Measurements from ENCODE around the gene PARD3B.

DNA sequence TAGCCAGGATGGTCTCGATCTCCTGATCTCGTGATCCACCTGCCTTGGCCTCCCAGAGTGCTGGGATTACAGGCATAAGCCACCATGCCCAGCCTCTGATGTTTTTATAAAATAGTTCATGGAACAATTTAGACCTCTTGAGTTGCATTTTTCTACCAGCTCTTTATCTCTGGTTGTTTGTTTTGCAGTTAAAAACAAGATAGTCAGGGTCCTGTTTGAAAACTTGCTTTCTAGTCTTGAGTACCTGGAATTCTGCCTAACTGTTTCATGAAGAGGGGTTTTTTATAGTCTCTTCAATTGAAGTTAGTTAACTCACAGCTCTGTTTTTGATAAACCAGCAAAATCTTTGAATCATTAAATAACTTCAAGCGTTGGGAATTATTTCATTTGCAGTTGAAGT lies 244.8 kb downstream of the PARD3B start:
- TF ChIP-seq, protein P1, sequence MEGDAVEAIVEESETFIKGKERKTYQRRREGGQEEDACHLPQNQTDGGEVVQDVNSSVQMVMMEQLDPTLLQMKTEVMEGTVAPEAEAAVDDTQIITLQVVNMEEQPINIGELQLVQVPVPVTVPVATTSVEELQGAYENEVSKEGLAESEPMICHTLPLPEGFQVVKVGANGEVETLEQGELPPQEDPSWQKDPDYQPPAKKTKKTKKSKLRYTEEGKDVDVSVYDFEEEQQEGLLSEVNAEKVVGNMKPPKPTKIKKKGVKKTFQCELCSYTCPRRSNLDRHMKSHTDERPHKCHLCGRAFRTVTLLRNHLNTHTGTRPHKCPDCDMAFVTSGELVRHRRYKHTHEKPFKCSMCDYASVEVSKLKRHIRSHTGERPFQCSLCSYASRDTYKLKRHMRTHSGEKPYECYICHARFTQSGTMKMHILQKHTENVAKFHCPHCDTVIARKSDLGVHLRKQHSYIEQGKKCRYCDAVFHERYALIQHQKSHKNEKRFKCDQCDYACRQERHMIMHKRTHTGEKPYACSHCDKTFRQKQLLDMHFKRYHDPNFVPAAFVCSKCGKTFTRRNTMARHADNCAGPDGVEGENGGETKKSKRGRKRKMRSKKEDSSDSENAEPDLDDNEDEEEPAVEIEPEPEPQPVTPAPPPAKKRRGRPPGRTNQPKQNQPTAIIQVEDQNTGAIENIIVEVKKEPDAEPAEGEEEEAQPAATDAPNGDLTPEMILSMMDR (IDR thresholded peaks at IDR 0.05) = no peak
- no peak for TF ChIP-seq POLR2A (IDR thresholded peaks at IDR 0.05)
